ENCODE results near the gene FKBP7. TPM values are rescaled to one million over a fixed set of nuclear protein-coding genes. Genes with fewer than 3 reads are reported as not detected.
A peak's percentile ranks its signal among the peaks of the same experiment; 100 is the strongest.
"Not testable (repeated sequence)": the region's sequence is repeated elsewhere in the genome, so short reads cannot be mapped to it uniquely, and the experiment has no call there.

FKBP7 gene
- total RNA-seq = 6.5 TPM
- long read RNA-seq, transcript FKBP7-204 (4 exons, 2,834 nt) = major isoform, 5 of 8 reads
- long read RNA-seq, partial matches to known transcripts = 0 of 8 reads
- long read RNA-seq, other reads (novel, unspliced or antisense) = 0 of 8 reads

GRCh38 chr2:178478439-178479274 lies at the start of gene FKBP7:
Gene FKBP7, minus strand, starts transcription at chr2:178478600. Its CDS starts 101 bp downstream, at chr2:178478499.
- intact Hi-C loops (cut with DNase I) = no loop called here
- peak; percentile 87 for ATAC-seq (ENCODE audit: poor library complexity)
- DNase-seq = peak; percentile 94

GRCh38 chr2:178527592-178527991 lies 49.2 kb upstream of the FKBP7 start:
- DNase-seq = no peak
- intact Hi-C loops (cut with DNase I) = no loop called here

GRCh38 chr2:178526256-178526655 lies 47.9 kb upstream of the FKBP7 start:
- intact Hi-C loops (cut with DNase I) = no loop called here
- DNase-seq (no peak), ATAC-seq (ENCODE audit: poor library complexity) (no peak)

More at GRCh38 chr2:178527592-178527991, 49.2 kb upstream of the FKBP7 start:
- no peak for ATAC-seq (ENCODE audit: poor library complexity)

GRCh38 chr2:178525460-178525859 lies 47.1 kb upstream of the FKBP7 start:
- intact Hi-C loops (cut with DNase I); DNase-seq; ATAC-seq (ENCODE audit: poor library complexity): not testable (repeated sequence)

- ATAC-seq (ENCODE audit: poor library complexity); intact Hi-C loops (cut with DNase I); DNase-seq: not testable (repeated sequence)
Observed at GRCh38 chr2:178525010-178525409, 46.6 kb upstream of the FKBP7 start.

- DNase-seq = no peak
- intact Hi-C loops (cut with DNase I) = no loop called here
- peak; percentile 30 for ATAC-seq (ENCODE audit: poor library complexity)
Observed at GRCh38 chr2:178523596-178524134, 45.3 kb upstream of the FKBP7 start.

GRCh38 chr2:178522950-178523595 lies 44.7 kb upstream of the FKBP7 start:
- DNase-seq = peak; percentile 89
- ATAC-seq (ENCODE audit: poor library complexity) = peak; percentile 83
- intact Hi-C loops (cut with DNase I) = no loop called here

- ATAC-seq (ENCODE audit: poor library complexity) (no peak), DNase-seq (no peak)
- intact Hi-C loops (cut with DNase I) = no loop called here
Observed at GRCh38 chr2:178521304-178522150, 43.1 kb upstream of the FKBP7 start.

- intact Hi-C loops (cut with DNase I) = no loop called here
- DNase-seq (no peak), ATAC-seq (ENCODE audit: poor library complexity) (no peak)
Observed at GRCh38 chr2:178517496-178517895, 39.1 kb upstream of the FKBP7 start.

- no peak for ATAC-seq (ENCODE audit: poor library complexity)
- intact Hi-C loops (cut with DNase I) = no loop called here
- DNase-seq = no peak
Observed at GRCh38 chr2:178514664-178515063, 36.3 kb upstream of the FKBP7 start.

- ATAC-seq (ENCODE audit: poor library complexity) (no peak), DNase-seq (no peak)
- intact Hi-C loops (cut with DNase I) = no loop called here
Observed at GRCh38 chr2:178513876-178514275, 35.5 kb upstream of the FKBP7 start.

GRCh38 chr2:178512484-178512883 lies 34.1 kb upstream of the FKBP7 start:
- intact Hi-C loops (cut with DNase I) = no loop called here
- ATAC-seq (ENCODE audit: poor library complexity) (no peak), DNase-seq (no peak)

GRCh38 chr2:178510384-178510783 lies 32.0 kb upstream of the FKBP7 start:
- DNase-seq (no peak), ATAC-seq (ENCODE audit: poor library complexity) (peak; percentile 38)
- intact Hi-C loops (cut with DNase I) = no loop called here

GRCh38 chr2:178508646-178509045 lies 30.2 kb upstream of the FKBP7 start:
- ATAC-seq (ENCODE audit: poor library complexity) = no peak
- no peak for DNase-seq
- intact Hi-C loops (cut with DNase I) = no loop called here

GRCh38 chr2:178506949-178507348 lies 28.5 kb upstream of the FKBP7 start:
- intact Hi-C loops (cut with DNase I) = no loop called here
- no peak for ATAC-seq (ENCODE audit: poor library complexity)

GRCh38 chr2:178506524-178506923 lies 28.1 kb upstream of the FKBP7 start:
- no peak for ATAC-seq (ENCODE audit: poor library complexity)
- no peak for DNase-seq
- intact Hi-C loops (cut with DNase I) = no loop called here

More at GRCh38 chr2:178506949-178507348, 28.5 kb upstream of the FKBP7 start:
- no peak for DNase-seq

- ATAC-seq (ENCODE audit: poor library complexity) = no peak
- no peak for DNase-seq
- intact Hi-C loops (cut with DNase I) = no loop called here
Observed at GRCh38 chr2:178506101-178506500, 27.7 kb upstream of the FKBP7 start.

- DNase-seq = no peak
- ATAC-seq (ENCODE audit: poor library complexity) = no peak
- intact Hi-C loops (cut with DNase I) = no loop called here
Observed at GRCh38 chr2:178502751-178503150, 24.4 kb upstream of the FKBP7 start.

- intact Hi-C loops (cut with DNase I) = no loop called here
- ATAC-seq (ENCODE audit: poor library complexity) (no peak), DNase-seq (no peak)
Observed at GRCh38 chr2:178499640-178500039, 21.2 kb upstream of the FKBP7 start.

Data from Right ventricle myocardium superior (tissue), 1 donor.